Right lobe of liver (tissue), 6 donors: ENCODE data around the gene ST6GALNAC6. TPM values are rescaled to one million over a fixed set of nuclear protein-coding genes. Genes with fewer than 3 reads are reported as not detected.
A peak's percentile ranks its signal among the peaks of the same experiment; 100 is the strongest.

Experiments used
- ATAC-seq, 4 donors: fragments of 200-7000 bp; cut with Tn5 transposase; one replicate each; pipeline ENCODE4 v1.9.1; 2020; ENCODE audit warnings: mild to moderate bottlenecking in 4 of 4, moderate library complexity in 4 of 4
- DNase-seq, 3 donors: peaks; one replicate each; pipeline ENCODE4 v3.0.0-alpha.2; 2020
- H3K27ac ChIP-seq, 3 donors: fragments of 200-600 bp; one replicate each; pipeline ENCODE4 v1.8.0; 2022
- H3K27me3 ChIP-seq, 2 donors: fragments of 200-600 bp; one replicate each; pipeline ENCODE4 v1.8.0; 2022
- H3K36me3 ChIP-seq, 4 donors: fragments of 200-600 bp; sonication (generic) in 1 of 4; one replicate each; pipeline versions ENCODE4 v1.5.1 to v1.8.0; 2017 to 2022; ENCODE audit warnings: control low read depth in 1 of 4
- H3K4me1 ChIP-seq, 4 donors: fragments of 200-600 bp; sonication (generic) in 1 of 4; one replicate each; pipeline versions ENCODE4 v1.5.1 to v1.8.0; 2017 to 2022; ENCODE audit warnings: control low read depth in 1 of 4
- H3K4me3 ChIP-seq, 3 donors: fragments of 200-600 bp; one replicate each; pipeline ENCODE4 v1.8.0; 2022
- H3K9me3 ChIP-seq, 4 donors: fragments of 200-600 bp; sonication (generic) in 1 of 4; one replicate each; pipeline versions ENCODE4 v1.5.1 to v1.8.0; 2017 to 2022; ENCODE audit warnings: control low read depth in 1 of 4
- POLR2A ChIP-seq: fragments of 450-650 bp; IDR thresholded peaks from one replicate; pipeline ENCODE4 v1.6.1; 2017; ENCODE audit warnings: antibody characterized with exemption, mild to moderate bottlenecking
- WGBS: methylation state at CpG from one replicate; pipeline ENCODE4 v1.1.6; 2018; ENCODE audit warnings: low coverage, low lambda C conversion rate; ENCODE audit not compliant: insufficient coverage; ENCODE audit errors: missing lambda C conversion rate; 5-methylcytosine and 5-hydroxymethylcytosine counted together
- intact Hi-C, 2 donors: fragments of 100-400 bp; cut with DNase I; formaldehyde crosslinking; loops; one replicate each; pipeline versions ENCODE4 v1.11.2 to v1.14.1; 2022
- total RNA-seq, 6 experiments: library from RNA; depleted of rRNA in 2 of 6; stranded (reverse); fragments of >200 nt in 2 of 6; fragmentation: NEBNext Ultra II Directional in 3 of 6; extraction: Animal tissue kit (Norgen Biotek cat#: 25700) in 3 of 6; gene quantifications; one replicate each; pipeline versions ENCODE4 v1.1.0 to v1.2.4, GENCODE V29; 2016 to 2023
- TF ChIP-seq, protein P1 (sequence below), 4 donors: fragments of 200-600 bp in 3 of 4; fragments of 450-650 bp in 1 of 4; IDR thresholded peaks; one replicate each; pipeline versions ENCODE4 v1.5.1 to v1.8.0; 2016 to 2022; ENCODE audit warnings: antibody characterized with exemption in 4 of 4, mild to moderate bottlenecking in 2 of 4
- donor health status: DM: no; HTN: yes; CAD: no.
- donor health status: DM: no; HTN: no; CAD: no.
- donor health status: DM: no; HTN: no; CAD: no.
- donor health status: DM: no; HTN: yes; CAD: no.
- donor health status: DM: no; HTN: yes; CAD: no.

The ST6GALNAC6 gene
- total RNA-seq, 6 experiments from 2014 or later: 22.5 to 40.3 (median 29.8) TPM

DNA sequence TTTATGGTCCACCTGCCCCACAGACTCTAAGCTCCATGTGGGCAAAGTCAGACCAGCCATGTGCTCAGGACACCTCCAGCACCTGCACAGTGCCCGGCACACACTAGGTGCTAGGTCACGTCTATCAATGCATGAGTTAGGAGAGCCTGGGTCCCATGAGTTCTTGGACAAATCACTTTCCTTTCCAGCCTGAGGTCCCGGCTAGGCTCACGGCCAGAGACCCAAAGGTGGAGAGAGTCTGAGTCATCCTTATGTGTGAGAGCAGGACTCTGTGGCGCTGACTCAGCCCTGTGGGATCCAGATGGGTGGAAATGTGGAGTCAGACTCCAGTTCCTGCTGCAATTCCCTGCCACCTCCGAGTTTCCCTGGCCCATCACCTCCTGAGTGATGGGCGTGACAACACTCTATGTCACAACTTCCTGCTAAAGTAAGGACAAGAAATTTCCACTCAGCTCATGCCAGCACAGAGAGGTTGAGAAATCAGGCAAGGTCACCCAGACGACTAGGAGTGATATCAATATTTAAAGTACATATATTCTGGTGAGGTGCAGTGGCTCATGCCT is 19.9 kb upstream of the ST6GALNAC6 start:
- Histone ChIP-seq H3K27me3 (no peaks in the 10 kb centered on the region), H3K27ac (peak overlapping the region in 2 of 3 donors; percentile 26 to 39), H3K4me3 (no peak overlapping the region), H3K9me3 (no peaks in the 10 kb centered on the region), H3K36me3 (no peaks in the 10 kb centered on the region), H3K4me1 (peaks cover 0 to 46% (median 8%) of the 10 kb centered on the region in 4 donors)
- WGBS: 26% methylated on average over 5 of the region's 8 CpGs
- DNase-seq: peak; percentile 72 to 93 (median 78)
- TF ChIP-seq, protein P1, sequence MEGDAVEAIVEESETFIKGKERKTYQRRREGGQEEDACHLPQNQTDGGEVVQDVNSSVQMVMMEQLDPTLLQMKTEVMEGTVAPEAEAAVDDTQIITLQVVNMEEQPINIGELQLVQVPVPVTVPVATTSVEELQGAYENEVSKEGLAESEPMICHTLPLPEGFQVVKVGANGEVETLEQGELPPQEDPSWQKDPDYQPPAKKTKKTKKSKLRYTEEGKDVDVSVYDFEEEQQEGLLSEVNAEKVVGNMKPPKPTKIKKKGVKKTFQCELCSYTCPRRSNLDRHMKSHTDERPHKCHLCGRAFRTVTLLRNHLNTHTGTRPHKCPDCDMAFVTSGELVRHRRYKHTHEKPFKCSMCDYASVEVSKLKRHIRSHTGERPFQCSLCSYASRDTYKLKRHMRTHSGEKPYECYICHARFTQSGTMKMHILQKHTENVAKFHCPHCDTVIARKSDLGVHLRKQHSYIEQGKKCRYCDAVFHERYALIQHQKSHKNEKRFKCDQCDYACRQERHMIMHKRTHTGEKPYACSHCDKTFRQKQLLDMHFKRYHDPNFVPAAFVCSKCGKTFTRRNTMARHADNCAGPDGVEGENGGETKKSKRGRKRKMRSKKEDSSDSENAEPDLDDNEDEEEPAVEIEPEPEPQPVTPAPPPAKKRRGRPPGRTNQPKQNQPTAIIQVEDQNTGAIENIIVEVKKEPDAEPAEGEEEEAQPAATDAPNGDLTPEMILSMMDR (IDR thresholded peaks at IDR 0.05): no peak
- TF ChIP-seq POLR2A: peak; percentile 39
- intact Hi-C loops: no loop called here
- peak; percentile 41 to 70 (median 55) for ATAC-seq

DNA sequence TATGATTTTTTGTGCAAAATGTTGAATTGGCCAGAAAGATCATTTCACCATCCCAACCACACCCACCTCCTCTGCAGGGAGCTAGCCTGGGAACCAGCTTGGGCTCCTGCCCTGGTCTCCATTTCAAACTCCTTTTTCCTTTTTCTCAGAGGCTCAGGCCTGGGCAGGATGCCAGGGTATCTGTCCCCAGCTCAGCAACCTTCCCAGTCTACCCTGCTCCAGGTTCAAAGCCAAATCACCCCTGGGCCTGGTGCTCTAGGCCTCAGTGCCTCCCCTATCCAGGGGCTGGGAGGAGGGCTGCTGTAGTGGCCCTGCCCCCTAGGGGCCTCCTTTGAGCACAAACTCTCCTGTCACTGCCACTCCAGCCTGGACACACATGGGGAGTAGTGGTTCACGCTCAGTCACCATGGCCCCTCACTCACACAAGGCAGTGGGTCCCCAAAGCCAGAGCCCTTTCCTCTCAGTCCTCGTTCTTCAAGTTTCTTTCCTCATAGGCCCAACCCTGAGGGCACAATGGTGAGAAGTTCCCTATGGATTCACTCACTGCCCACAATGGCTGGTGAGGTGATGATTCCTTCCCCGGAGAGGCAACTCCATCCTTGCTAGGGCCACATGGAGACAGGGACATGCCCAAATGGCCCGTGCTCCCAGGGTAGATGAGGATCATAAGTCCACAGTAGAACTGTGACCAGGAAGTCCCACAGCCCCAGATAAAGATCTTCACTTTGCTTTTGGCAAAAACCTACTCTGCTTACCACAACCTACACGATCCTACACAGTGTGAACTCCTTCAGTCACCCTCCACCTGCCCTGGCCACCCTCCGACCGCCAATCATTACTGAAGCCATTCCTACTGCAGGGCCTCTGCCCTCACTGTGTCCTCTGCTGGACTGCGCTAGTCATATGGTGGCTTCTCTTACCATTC is 19.0 kb upstream of the ST6GALNAC6 start:
- DNase-seq (peak in 1 of 3 donors; percentile 61), ATAC-seq (no peak)
- intact Hi-C loops: no loop called here
- TF ChIP-seq, protein P1 (IDR thresholded peaks at IDR 0.05): peak in 2 of 4 donors; percentile 11 to 17
- no peak for TF ChIP-seq POLR2A
- WGBS: 71% methylated on average over 5 of the region's 8 CpGs
- H3K4me3 ChIP-seq: no peak overlapping the region
- no peaks in the 10 kb centered on the region for H3K36me3 ChIP-seq
- H3K27ac ChIP-seq: peak overlapping the region in 2 of 3 donors; percentile 26 to 39
- no peaks in the 10 kb centered on the region for H3K9me3 ChIP-seq
- no peaks in the 10 kb centered on the region for H3K27me3 ChIP-seq
- H3K4me1 ChIP-seq: peaks cover 0 to 47% (median 8%) of the 10 kb centered on the region in 4 donors

DNA sequence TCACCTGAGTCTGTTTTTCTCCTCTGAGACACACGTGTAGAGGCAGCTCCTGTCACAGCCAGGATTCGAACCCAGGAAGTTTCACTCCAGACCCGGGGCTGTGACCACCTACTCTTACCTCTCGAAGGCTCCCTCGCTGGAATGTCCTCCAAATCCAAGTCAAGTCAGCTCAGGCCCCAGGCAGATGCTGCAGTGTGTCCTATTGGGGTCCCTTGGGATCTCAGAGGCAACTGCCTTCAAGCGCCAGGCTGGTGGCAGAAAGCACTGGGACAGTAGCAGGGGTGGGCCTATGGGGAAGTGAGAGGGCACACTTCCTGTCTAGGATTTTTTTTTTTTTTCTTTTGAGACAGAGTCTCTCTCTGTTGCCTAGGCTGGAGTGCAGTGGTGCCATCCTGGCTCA is 18.2 kb upstream of the ST6GALNAC6 start:
- Histone ChIP-seq H3K4me3 (no peak overlapping the region), H3K27ac (no peak overlapping the region), H3K27me3 (no peaks in the 10 kb centered on the region), H3K36me3 (no peaks in the 10 kb centered on the region), H3K9me3 (no peaks in the 10 kb centered on the region), H3K4me1 (peaks cover 0 to 56% (median 12%) of the 10 kb centered on the region in 4 donors)
- intact Hi-C loops: no loop called here
- 20% methylated on average over 2 of the region's 6 CpGs for WGBS
- DNase-seq: no peak
- ATAC-seq: no peak
- TF ChIP-seq POLR2A: no peak
- TF ChIP-seq, protein P1 (IDR thresholded peaks at IDR 0.05): no peak

DNA sequence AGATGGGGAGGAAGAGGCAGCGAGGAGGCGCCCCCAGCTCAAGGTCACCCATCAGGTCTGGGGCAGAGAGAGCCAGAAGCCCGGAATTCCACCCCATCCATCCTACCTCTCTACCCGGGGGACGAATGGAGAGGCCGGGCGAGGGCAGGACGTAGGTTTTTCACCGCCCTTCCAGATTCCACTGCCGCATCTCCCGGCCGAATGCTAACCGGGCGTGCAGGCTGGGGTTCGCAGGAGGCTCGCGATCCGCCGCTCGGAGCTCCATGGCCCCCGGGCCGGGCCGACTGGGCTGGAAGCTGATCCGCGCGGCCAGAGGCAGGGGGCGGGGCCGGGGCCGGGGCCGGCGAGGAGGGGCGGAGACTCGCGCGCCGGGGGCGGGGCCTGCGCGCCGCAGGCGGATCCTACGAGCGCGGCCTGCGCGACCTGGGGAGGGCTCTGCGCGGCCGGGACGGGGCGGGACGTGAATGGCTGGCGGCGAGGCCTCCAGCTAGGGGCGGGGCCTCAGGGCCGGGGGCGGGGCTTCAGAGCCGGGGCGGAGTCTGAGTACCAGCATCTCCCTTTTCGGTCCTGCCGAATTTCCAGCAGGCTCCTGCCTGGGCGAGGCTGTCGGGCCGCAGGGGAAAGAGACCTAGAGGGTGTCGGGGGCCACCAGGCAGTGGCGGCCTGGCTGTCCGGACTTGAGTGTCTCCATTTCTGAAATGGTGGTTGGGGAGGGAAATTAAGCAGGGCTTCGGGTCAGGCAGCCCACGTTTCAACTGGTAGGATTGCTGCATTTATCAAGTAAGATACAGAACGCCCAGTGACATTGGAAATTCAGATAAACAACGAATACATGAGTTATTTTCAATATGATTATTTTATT is 17.5 kb upstream of the ST6GALNAC6 start, which contains the start of gene ST6GALNAC4:
TSS of gene ST6GALNAC4 (minus strand) at position 322 of the 862 bp plus-strand sequence. CDS start 622 bp downstream, outside the sequence.
- Histone ChIP-seq H3K36me3 (no peaks in the 10 kb centered on the region), H3K4me3 (peak within 1 kb of the TSS; percentile 54 to 69 (median 62)), H3K27ac (peak within 1 kb of the TSS in 2 of 3 donors; percentile 5 to 43), H3K9me3 (no peaks in the 10 kb centered on the region), H3K4me1 (peaks cover 0 to 55% (median 12%) of the 10 kb centered on the region in 4 donors), H3K27me3 (no peaks in the 10 kb centered on the region)
- DNase-seq: peak; percentile 97
- WGBS: 25% methylated on average over 9 of the region's 71 CpGs
- TF ChIP-seq POLR2A: peak; percentile 66
- TF ChIP-seq, protein P1 (IDR thresholded peaks at IDR 0.05): no peak
- peak; percentile 78 to 97 (median 90) for ATAC-seq
- intact Hi-C loops: no loop called here
